Neural progenitor cell (in vitro differentiated cells): ENCODE measurements around the gene MACC1. TPM values are rescaled to one million over a fixed set of nuclear protein-coding genes. Genes with fewer than 3 reads are reported as not detected.

Source experiments
- DNase-seq: peaks from one replicate; pipeline ENCODE4 v3.0.0-alpha.2; 2016; ENCODE audit warnings: low spot score
- H2AFZ ChIP-seq: fragments of 200-600 bp; sonication (generic); replicated peaks from 2 replicates; pipeline ENCODE4 v1.6.1; 2016; ENCODE audit warnings: antibody characterized with exemption
- H3F3A ChIP-seq: fragments of 200-600 bp; sonication (generic); 2 replicates; pipeline ENCODE4 v1.6.1; 2016; ENCODE audit warnings: antibody characterized with exemption, low read depth
- H3K27ac ChIP-seq: fragments of 200-600 bp; sonication (generic); 2 replicates; pipeline ENCODE4 v1.5.1; 2016; ENCODE audit warnings: mild to moderate bottlenecking
- H3K27me3 ChIP-seq: fragments of 200-600 bp; sonication (generic); 2 replicates; pipeline ENCODE4 v1.6.1; 2016; ENCODE audit warnings: mild to moderate bottlenecking, moderate library complexity
- H3K36me3 ChIP-seq: fragments of 200-600 bp; sonication (generic); 2 replicates; pipeline ENCODE4 v1.5.1; 2016
- H3K4me1 ChIP-seq: fragments of 200-600 bp; sonication (generic); 2 replicates; pipeline ENCODE4 v1.6.1; 2016; ENCODE audit warnings: mixed run types
- H3K4me2 ChIP-seq: fragments of 200-600 bp; sonication (generic); 2 replicates; pipeline ENCODE4 v1.6.1; 2016
- H3K4me3 ChIP-seq: fragments of 200-600 bp; sonication (generic); 2 replicates; pipeline ENCODE4 v1.5.1; 2016
- H3K79me2 ChIP-seq: fragments of 200-600 bp; sonication (generic); 2 replicates; pipeline ENCODE4 v1.6.1; 2016; ENCODE audit warnings: low read depth
- H3K9ac ChIP-seq: fragments of 200-600 bp; sonication (generic); 2 replicates; pipeline ENCODE4 v1.6.1; 2016
- H3K9me3 ChIP-seq: fragments of 200-600 bp; sonication (generic); 2 replicates; pipeline ENCODE4 v1.5.1; 2016; ENCODE audit warnings: low read depth
- H4K20me1 ChIP-seq: fragments of 200-600 bp; sonication (generic); 2 replicates; pipeline ENCODE4 v1.6.1; 2016; ENCODE audit warnings: low read depth
- H3K27ac Mint-ChIP-seq: 3 replicates; pipeline ENCODE4 v1.8.0; 2021; ENCODE audit warnings: mixed read lengths
- H3K27me3 Mint-ChIP-seq: 2 replicates; pipeline ENCODE4 v1.8.0; 2022; ENCODE audit warnings: low read depth, mild to moderate bottlenecking, inconsistent platforms, moderate library complexity, mixed read lengths; ENCODE audit not compliant: insufficient read depth
- H3K36me3 Mint-ChIP-seq: 3 replicates; pipeline ENCODE4 v1.8.0; 2021; ENCODE audit warnings: mixed read lengths
- H3K4me1 Mint-ChIP-seq: 3 replicates; pipeline ENCODE4 v1.8.0; 2021; ENCODE audit warnings: mixed read lengths
- H3K4me3 Mint-ChIP-seq: 3 replicates; pipeline ENCODE4 v1.8.0; 2021; ENCODE audit warnings: mild to moderate bottlenecking, moderate library complexity, mixed read lengths
- H3K9me3 Mint-ChIP-seq: 3 replicates; pipeline ENCODE4 v1.8.0; 2020; ENCODE audit warnings: mixed read lengths
- CTCF ChIP-seq: fragments of 200-600 bp; sonication (generic); IDR thresholded peaks from 2 replicates; pipeline ENCODE4 v1.5.1; 2017; ENCODE audit warnings: antibody characterized with exemption, mild to moderate bottlenecking
- EZH2 ChIP-seq: fragments of 200-600 bp; sonication (generic); IDR thresholded peaks from 2 replicates; pipeline ENCODE4 v1.6.1; 2017; ENCODE audit warnings: antibody characterized with exemption, mild to moderate bottlenecking, moderate library complexity
- EZH2phosphoT487 ChIP-seq: fragments of 200-600 bp; sonication (generic); IDR thresholded peaks from 2 replicates; pipeline ENCODE4 v1.6.1; 2017; ENCODE audit warnings: antibody characterized with exemption
- total RNA-seq: library from RNA; depleted of rRNA; stranded (reverse); fragments of >200 nt; gene quantifications from 2 replicates; pipeline ENCODE4 v1.2.3, GENCODE V29; 2015; ENCODE audit warnings: low replicate concordance

The MACC1 gene
- total RNA-seq, 1 donor from 2014 or later: 7.2 TPM

- H3K27me3 Mint-ChIP-seq: no peaks in the 10 kb centered on the region
- H3K9me3 Mint-ChIP-seq: no peaks in the 10 kb centered on the region
- Histone ChIP-seq H3K79me2 (no peaks in the 10 kb centered on the region), H3K4me3 (no peak overlapping the region), H3K9ac (no peak overlapping the region), H3K9me3 (no peaks in the 10 kb centered on the region), H4K20me1 (no peaks in the 10 kb centered on the region), H3K36me3 (no peaks in the 10 kb centered on the region), H3K4me2 (no peak overlapping the region), H2AFZ (no peak overlapping the region), H3F3A (no peaks in the 10 kb centered on the region), H3K27ac (no peak overlapping the region), H3K27me3 (no peaks in the 10 kb centered on the region), H3K4me1 (no peaks in the 10 kb centered on the region)
- no peak overlapping the region for H3K4me3 Mint-ChIP-seq
- H3K27ac Mint-ChIP-seq: no peak overlapping the region
- TF ChIP-seq EZH2phosphoT487 (no peak), CTCF (no peak)
- no peaks in the 10 kb centered on the region for H3K36me3 Mint-ChIP-seq
- no peak for DNase-seq
- no peaks in the 10 kb centered on the region for H3K4me1 Mint-ChIP-seq
These were observed 63.2 kb downstream of the MACC1 start for GRCh38 chr7:20153999-20154398.

GRCh38 chr7:20153567-20153966 lies 63.6 kb downstream of the MACC1 start:
- TF ChIP-seq EZH2: no peak
- TF ChIP-seq CTCF: no peak
- TF ChIP-seq EZH2phosphoT487: no peak

GRCh38 chr7:20152511-20152910 lies 64.7 kb downstream of the MACC1 start:
- no peaks in the 10 kb centered on the region for H3K36me3 ChIP-seq
- Mint-ChIP-seq H3K4me3 (no peak overlapping the region), H3K27ac (no peak overlapping the region), H3K27me3 (no peaks in the 10 kb centered on the region), H3K9me3 (no peaks in the 10 kb centered on the region), H3K36me3 (no peaks in the 10 kb centered on the region), H3K4me1 (no peaks in the 10 kb centered on the region)
- no peaks in the 10 kb centered on the region for H3K4me1 ChIP-seq
- no peaks in the 10 kb centered on the region for H3K27me3 ChIP-seq
- TF ChIP-seq EZH2phosphoT487 (no peak), EZH2 (no peak), CTCF (no peak)
- H3F3A ChIP-seq: no peaks in the 10 kb centered on the region
- no peaks in the 10 kb centered on the region for H3K79me2 ChIP-seq
- H4K20me1 ChIP-seq: no peaks in the 10 kb centered on the region
- no peak overlapping the region for H2AFZ ChIP-seq
- H3K27ac ChIP-seq: no peak overlapping the region
- H3K9me3 ChIP-seq: no peaks in the 10 kb centered on the region
- H3K9ac ChIP-seq: no peak overlapping the region
- DNase-seq: no peak
- no peak overlapping the region for H3K4me3 ChIP-seq
- H3K4me2 ChIP-seq: no peak overlapping the region

More at GRCh38 chr7:20153567-20153966, 63.6 kb downstream of the MACC1 start:
- Histone ChIP-seq H3K27ac (no peak overlapping the region), H3F3A (no peaks in the 10 kb centered on the region), H3K9ac (no peak overlapping the region), H3K27me3 (no peaks in the 10 kb centered on the region), H3K4me3 (no peak overlapping the region), H4K20me1 (no peaks in the 10 kb centered on the region), H3K4me1 (no peaks in the 10 kb centered on the region), H3K9me3 (no peaks in the 10 kb centered on the region), H3K36me3 (no peaks in the 10 kb centered on the region), H3K4me2 (no peak overlapping the region), H3K79me2 (no peaks in the 10 kb centered on the region), H2AFZ (no peak overlapping the region)
- no peak for DNase-seq
- Mint-ChIP-seq H3K9me3 (no peaks in the 10 kb centered on the region), H3K27ac (no peak overlapping the region), H3K4me1 (no peaks in the 10 kb centered on the region), H3K4me3 (no peak overlapping the region), H3K27me3 (no peaks in the 10 kb centered on the region), H3K36me3 (no peaks in the 10 kb centered on the region)
